DMS114 treated with DMSO at 0.1 percent for 48 hours (cell line): ENCODE results near the gene BOC.

Source experiments
- DNase-seq: peaks from one replicate; lab custom pipeline; 2025; ENCODE audit not compliant: unreplicated experiment; lab: John Stamatoyannopoulos, UW

BOC gene

GRCh38 chr3:113223475-113224281 is 12.3 kb downstream of the BOC start:
- no peak for DNase-seq

DNA sequence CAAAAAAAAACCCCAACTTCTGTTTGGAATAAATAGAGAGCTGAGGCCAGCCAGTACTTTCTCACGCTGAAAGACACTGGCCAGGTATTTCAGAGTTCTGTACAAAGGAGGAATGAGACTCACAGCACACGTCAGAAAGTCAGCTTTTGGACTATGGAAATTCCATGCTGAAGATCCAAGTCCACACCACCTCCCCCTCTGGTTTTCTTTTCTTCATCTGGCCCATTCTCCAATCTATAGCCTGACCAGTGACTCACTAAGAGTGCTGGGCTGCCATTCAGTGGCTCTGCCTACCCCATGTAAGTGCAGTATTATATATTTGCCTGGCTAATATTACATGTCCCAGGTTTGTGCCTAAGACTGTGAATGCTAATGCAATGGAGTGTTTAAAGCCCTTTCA is 13.9 kb downstream of the BOC start:
- DNase-seq = no peak

- no peak for DNase-seq
Measured at GRCh38 chr3:113226491-113226890, 15.1 kb downstream of the BOC start.

DNA sequence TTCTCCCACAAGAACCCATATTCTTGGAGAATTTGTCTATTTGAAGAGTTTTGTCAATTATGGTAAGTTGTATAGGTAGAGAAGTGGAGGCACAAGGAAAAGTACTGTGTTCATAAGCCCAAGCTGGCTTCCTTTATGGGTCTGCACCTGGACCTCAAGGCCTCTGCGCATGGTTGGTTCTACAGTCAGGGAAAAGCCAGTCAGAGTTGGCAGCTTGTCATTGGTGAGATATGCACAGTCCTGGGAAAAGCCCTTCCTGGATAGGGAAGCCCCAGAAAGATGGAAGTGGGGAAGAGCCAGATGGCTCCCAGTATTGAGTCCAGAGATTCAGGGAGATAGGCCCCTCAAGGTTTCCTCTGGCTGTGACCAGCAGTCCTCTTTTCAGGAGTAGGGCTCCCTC is 15.8 kb downstream of the BOC start:
- no peak for DNase-seq

- DNase-seq = no peak
Measured at GRCh38 chr3:113228498-113229286, 17.3 kb downstream of the BOC start.

DNA sequence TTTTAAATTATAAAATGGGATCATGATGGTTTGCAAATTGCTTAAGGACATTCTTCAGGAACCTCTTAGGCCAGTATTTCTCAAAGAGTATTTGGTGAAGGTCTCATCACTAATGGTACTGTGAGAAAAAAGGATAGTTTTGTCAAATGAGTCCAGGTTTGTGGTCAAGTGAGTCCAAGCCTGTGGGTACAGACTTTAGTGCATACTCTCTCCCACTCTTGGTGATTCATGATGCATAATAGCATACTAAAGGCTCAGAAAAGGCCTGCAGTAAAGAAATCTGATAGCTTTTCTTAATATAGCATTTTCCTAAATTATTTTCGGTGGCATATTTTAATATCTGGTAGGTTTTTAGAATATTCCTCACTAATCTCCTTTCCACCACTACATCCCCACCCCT is 20.0 kb downstream of the BOC start:
- DNase-seq = no peak

DNA sequence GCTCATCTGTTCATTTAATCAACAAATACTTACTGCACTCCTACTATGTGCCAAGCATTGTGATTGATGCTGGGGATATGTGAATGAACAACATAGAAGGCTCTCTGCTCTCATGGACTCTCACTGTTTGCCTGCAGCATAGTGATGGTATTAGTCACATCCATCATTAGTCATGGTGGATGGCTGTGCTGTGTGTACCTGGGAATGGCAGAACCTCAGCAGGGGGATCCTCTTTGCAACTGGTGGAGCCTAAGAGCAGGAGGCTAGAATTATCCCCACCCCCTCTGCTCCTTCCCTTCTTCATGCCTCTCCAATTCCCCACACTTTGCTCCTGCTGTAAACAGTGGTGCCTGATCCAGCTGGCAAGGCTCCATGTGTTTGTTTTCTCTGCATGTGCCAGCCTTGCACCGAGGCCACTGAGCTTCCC is 20.5 kb downstream of the BOC start:
- DNase-seq = no peak

DNA sequence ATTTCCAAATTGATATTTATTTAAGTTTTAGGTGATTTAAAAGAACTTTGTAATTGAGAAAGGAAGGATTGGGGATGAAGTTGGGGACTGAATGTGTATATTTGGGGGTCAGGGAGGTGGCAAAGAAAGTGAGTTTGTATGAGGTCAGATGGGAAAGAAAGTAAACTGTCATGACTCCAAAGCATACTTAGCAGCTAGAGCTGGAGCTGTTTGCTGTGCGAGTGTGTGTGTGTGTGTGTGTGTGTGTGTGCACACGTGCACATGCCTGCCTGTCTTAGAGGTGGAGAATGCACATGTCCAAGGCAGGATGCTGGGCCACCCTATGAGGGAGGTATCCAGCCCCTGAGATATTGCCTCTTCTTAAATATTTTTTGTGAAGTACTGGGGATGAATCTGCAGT is 21.0 kb downstream of the BOC start:
- no peak for DNase-seq

DNA sequence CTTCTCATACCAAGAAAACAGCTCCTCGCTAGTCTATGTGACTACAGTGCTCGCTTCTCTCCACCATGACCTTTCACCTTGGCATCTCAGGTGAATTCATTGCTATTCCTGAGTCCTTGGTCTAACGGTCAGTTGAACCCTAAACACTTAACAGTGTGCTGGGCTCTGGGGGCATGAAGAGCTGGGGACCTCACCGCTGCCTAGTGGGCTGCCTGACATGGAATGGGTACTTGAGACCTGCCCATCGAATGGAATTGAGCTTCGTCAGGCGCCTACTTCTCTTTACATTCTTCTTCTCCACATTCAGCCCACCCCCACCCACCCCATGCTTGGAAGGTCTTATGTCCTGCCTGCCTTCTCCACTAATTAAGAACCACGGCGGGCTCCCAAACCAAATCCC is 22.1 kb downstream of the BOC start:
- no peak for DNase-seq

GRCh38 chr3:113234028-113234427 is 22.7 kb downstream of the BOC start:
- no peak for DNase-seq

GRCh38 chr3:113234688-113235260 is 23.4 kb downstream of the BOC start:
- DNase-seq = no peak

DNA sequence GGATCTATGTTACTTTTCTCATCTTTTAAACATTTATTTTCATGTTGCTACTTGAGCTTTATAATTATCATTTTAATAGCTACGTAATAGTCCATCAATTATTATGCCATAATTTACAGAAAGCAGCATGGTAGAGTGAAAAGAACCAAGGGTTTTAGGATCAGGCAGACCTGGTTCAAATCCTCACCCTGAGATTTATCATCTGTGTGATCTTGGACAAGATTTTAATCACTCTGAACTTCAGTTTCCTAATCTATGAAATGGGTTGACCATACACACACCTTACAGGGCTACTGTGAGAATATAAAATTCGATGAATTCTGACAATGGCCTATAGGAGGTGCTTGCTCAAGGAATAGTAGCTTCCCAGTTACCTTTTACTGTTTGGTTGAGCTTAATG is 27.1 kb downstream of the BOC start:
- no peak for DNase-seq

DNA sequence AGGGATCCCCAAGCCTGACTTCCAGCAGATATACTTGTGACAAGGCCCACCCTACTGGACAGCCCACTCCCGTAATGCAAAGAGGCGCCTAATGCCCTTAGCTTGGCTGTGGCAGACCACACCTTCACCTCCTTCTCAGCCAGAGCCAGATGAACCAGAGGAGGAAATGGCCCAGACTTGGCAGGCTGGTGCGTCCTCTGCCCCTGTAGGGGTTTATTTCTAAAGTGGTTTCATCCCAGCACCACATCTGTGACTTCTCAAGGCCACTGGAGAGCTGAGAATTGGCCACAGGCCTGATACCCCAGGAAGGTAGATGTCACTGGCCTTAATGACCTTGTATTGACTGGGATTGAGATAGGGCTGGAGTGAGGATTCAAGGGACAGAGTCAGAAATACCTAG is 29.5 kb downstream of the BOC start:
- DNase-seq = no peak

- no peak for DNase-seq
Measured at GRCh38 chr3:113241292-113242095, 30.1 kb downstream of the BOC start.

DNA sequence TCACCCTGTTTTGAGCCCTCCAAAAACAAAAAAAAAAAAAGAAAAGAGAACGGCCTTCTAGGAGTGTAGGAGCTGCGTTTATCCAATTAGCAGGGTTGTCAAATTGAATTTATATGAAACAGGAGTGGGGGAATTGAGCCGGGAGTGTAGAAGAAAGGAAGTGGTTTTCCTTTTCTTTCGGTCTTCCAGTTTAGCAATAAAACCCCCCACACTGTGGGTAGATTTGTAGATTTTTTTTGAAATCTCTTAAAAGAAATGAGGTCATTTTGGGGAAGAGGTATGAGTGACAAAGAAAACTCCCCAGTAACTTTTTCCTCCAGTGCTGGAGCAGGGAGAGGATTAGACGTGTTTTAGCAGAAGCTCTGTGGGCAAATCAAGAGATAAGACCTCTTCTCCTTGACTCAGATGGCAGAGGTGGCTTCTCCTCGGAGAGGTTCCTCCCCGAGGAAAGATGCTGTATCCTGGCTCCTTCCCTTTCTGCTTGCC is 30.8 kb downstream of the BOC start:
- no peak for DNase-seq

- DNase-seq = no peak
Measured at GRCh38 chr3:113243071-113243470, 31.7 kb downstream of the BOC start.

GRCh38 chr3:113243846-113244245 is 32.5 kb downstream of the BOC start:
- DNase-seq = no peak

DNA sequence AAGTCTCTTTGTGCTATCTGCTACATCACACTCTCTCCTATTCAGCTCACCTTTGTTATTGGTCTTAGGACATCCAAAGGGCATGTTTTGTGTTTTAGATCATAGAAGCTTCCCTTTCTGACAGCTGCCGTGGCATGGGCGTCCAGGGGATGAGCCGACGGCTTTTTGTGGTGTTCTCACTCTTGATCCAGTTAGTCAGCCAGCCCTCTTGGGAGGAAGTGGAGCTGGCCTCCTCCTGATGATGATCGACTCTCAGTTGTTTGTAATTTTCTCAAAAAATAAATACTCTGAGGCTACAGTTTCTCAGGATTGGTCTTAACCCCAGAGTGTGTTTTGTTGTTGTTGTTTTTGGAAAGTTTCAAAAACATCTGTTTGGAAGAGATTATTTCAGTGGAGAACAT is 34.4 kb downstream of the BOC start:
- no peak for DNase-seq

DNA sequence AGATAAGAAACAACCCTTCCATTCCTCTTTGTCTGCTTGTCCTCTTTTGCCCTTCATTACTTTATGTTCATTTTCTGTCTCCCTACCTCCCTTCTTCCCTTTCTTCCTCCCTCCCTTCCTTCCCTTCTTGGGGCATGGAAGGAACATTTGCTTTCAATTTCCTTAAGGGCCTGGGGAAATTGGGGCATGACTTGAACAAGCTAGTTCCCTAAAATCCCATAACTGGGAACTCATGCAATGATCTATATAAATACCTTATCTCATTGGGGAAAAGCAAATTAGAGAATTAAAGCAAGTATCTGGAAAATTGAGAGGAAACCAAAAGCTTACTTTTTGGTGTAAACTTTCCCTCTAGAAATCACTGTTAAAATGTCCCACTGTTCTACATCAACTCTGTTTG is 35.7 kb downstream of the BOC start:
- DNase-seq = no peak

DNA sequence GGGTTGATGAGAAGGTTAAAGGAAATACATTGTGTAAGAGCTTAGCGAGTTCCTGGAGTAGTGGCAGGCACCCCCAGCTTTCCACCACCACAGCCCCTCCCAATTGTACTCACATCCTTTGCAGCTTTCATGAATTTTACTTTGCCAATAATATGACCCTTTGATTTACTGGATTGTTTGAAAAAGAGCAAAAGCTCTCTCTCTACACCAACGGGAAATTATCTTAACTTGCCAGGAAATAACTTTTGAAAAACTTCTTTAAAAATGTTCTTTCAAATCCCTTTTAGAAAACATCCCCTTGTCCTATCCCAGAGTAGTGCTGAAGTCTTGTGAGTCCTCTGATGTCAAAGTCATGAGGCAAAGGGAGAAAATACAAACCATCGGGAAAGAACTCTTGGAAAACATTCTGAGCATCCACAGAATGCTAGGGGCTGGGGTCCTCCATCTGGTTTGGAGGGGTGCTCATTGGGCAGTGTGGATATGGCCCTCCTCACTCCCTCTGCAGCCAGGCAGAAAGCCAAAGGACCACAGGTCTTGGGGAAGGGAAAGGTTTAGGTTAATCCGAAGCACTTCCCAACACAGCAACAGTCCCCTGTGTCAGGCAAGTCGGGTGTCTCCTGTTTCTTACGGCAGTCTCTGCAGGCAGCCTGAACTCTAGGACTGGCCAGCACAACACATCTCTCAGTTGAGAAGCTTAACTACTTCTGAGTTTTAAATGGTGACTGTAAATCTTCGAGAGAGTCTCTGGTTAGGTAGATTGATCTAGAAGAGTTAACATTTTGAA is 36.5 kb downstream of the BOC start:
- no peak for DNase-seq
